ENCODE data around the gene EFHC2.

EFHC2 gene

GRCh38 chrX:44303119-44303518, 40.4 kb downstream of the EFHC2 start:
- H3K4me3 ChIP-seq (ENCODE audit: low read depth, low read length), result no peak overlapping the region
- no peak for TF ChIP-seq CTCF (IDR thresholded peaks at IDR 0.05; ENCODE audit: borderline replicate concordance, insufficient read depth, low read depth, low read length)

GRCh38 chrX:44299177-44299576, 44.3 kb downstream of the EFHC2 start:
- no peak for TF ChIP-seq CTCF (IDR thresholded peaks at IDR 0.05; ENCODE audit: borderline replicate concordance, insufficient read depth, low read depth, low read length)
- H3K4me3 ChIP-seq (ENCODE audit: low read depth, low read length), result no peak overlapping the region

- TF ChIP-seq CTCF (IDR thresholded peaks at IDR 0.05; ENCODE audit: borderline replicate concordance, insufficient read depth, low read depth, low read length), result no peak
- no peak overlapping the region for H3K4me3 ChIP-seq (ENCODE audit: low read depth, low read length)
Observed at GRCh38 chrX:44291468-44292092, 51.9 kb downstream of the EFHC2 start.

GRCh38 chrX:44290718-44291117, 52.8 kb downstream of the EFHC2 start:
- no peak for TF ChIP-seq CTCF (IDR thresholded peaks at IDR 0.05; ENCODE audit: borderline replicate concordance, insufficient read depth, low read depth, low read length)

GRCh38 chrX:44282753-44283152, 60.7 kb downstream of the EFHC2 start:
- TF ChIP-seq CTCF (IDR thresholded peaks at IDR 0.05; ENCODE audit: borderline replicate concordance, insufficient read depth, low read depth, low read length), result no peak
- H3K4me3 ChIP-seq (ENCODE audit: low read depth, low read length), result no peak overlapping the region

More at GRCh38 chrX:44290718-44291117, 52.8 kb downstream of the EFHC2 start:
- H3K4me3 ChIP-seq (ENCODE audit: low read depth, low read length), result no peak overlapping the region

- no peak overlapping the region for H3K4me3 ChIP-seq (ENCODE audit: low read depth, low read length)
- no peak for TF ChIP-seq CTCF (IDR thresholded peaks at IDR 0.05; ENCODE audit: borderline replicate concordance, insufficient read depth, low read depth, low read length)
Observed at GRCh38 chrX:44280116-44280515, 63.4 kb downstream of the EFHC2 start.

GRCh38 chrX:44274096-44274495, 69.4 kb downstream of the EFHC2 start:
- no peak overlapping the region for H3K4me3 ChIP-seq (ENCODE audit: low read depth, low read length)
- no peak for TF ChIP-seq CTCF (IDR thresholded peaks at IDR 0.05; ENCODE audit: borderline replicate concordance, insufficient read depth, low read depth, low read length)

All from GM12875 (cell line).